ENCODE data around the gene MMAB. TPM values are rescaled to one million over a fixed set of nuclear protein-coding genes. Genes with fewer than 3 reads are reported as not detected.

Gene MMAB
- total and polyA plus RNA-seq, 10 of the 15 experiments (the other 5 are each of a cell fraction or from before 2014, with no cell fraction given), result 10.6 to 65.3 (median 45.2) TPM

DNA sequence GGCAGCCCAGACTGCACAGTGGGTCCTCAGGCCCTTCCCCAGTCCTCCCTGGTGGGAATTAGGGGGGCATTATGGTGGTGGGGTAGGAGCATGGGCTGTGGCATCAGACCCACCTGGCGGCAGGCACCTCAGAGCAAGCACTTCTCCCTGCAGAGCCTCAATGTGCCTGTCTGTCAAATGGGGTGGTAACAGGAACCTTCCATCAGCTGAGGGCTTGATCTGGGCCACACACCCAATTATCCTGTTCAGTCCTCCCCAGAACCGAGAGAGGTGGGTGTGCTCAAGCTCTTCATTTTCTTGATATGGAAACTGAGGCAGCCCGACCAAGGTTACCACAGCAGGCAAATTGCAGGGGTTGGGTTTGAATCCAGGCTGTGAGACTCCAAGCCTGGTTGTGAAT is 38.7 kb upstream of the MMAB start:
- H2AFZ ChIP-seq (ENCODE audit: control insufficient read depth, low read depth, low read length), result no peak overlapping the region
- TF ChIP-seq CHD2 (IDR thresholded peaks at IDR 0.05; ENCODE audit: borderline replicate concordance, low read depth, low read length), result no peak
- no peak for TF ChIP-seq STAT3 (IDR thresholded peaks at IDR 0.05; ENCODE audit: low read depth, low read length)
- TF ChIP-seq CEBPB (IDR thresholded peaks at IDR 0.05; ENCODE audit: borderline replicate concordance in 1 of 2, low read depth in 2 of 2, low read length in 2 of 2), result no peak
- TF ChIP-seq BACH1 (IDR thresholded peaks at IDR 0.05; ENCODE audit: borderline replicate concordance), result no peak
- no peak for TF ChIP-seq BMI1 (IDR thresholded peaks at IDR 0.05; ENCODE audit: borderline replicate concordance)
- no peak for TF ChIP-seq ASH2L (IDR thresholded peaks at IDR 0.05; ENCODE audit: borderline replicate concordance, low read depth)
- no peak for TF ChIP-seq FOXM1 (IDR thresholded peaks at IDR 0.05; ENCODE audit: low read depth, low read length)
- TF ChIP-seq SREBF2 (IDR thresholded peaks at IDR 0.05; ENCODE audit: low read length), result no peak
- TF ChIP-seq NFIC (IDR thresholded peaks at IDR 0.05; ENCODE audit: low read depth, low read length), result no peak
- no peak for TF ChIP-seq NR2F1 (conservative IDR thresholded peaks at IDR 0.05)
- TF ChIP-seq, protein P1, sequence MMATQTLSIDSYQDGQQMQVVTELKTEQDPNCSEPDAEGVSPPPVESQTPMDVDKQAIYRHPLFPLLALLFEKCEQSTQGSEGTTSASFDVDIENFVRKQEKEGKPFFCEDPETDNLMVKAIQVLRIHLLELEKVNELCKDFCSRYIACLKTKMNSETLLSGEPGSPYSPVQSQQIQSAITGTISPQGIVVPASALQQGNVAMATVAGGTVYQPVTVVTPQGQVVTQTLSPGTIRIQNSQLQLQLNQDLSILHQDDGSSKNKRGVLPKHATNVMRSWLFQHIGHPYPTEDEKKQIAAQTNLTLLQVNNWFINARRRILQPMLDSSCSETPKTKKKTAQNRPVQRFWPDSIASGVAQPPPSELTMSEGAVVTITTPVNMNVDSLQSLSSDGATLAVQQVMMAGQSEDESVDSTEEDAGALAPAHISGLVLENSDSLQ (IDR thresholded peaks at IDR 0.05), result no peak
- TF ChIP-seq, protein P2, sequence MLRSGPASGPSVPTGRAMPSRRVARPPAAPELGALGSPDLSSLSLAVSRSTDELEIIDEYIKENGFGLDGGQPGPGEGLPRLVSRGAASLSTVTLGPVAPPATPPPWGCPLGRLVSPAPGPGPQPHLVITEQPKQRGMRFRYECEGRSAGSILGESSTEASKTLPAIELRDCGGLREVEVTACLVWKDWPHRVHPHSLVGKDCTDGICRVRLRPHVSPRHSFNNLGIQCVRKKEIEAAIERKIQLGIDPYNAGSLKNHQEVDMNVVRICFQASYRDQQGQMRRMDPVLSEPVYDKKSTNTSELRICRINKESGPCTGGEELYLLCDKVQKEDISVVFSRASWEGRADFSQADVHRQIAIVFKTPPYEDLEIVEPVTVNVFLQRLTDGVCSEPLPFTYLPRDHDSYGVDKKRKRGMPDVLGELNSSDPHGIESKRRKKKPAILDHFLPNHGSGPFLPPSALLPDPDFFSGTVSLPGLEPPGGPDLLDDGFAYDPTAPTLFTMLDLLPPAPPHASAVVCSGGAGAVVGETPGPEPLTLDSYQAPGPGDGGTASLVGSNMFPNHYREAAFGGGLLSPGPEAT (IDR thresholded peaks at IDR 0.05; ENCODE audit: low read depth), result no peak
- in situ Hi-C loops (cut with MboI) (no loop called here), intact Hi-C loops (cut with micrococcal nuclease; ENCODE audit: unreplicated experiment) (no loop called here)
- FAIRE-seq (no peak), ATAC-seq (no peak), DNase-seq (ENCODE audit: low read depth, low spot score) (no peak)
- no TSS peak for BruUV-seq (replicated peaks)
- no peak overlapping the region for H3K4me2 ChIP-seq (ENCODE audit: control insufficient read depth, insufficient read depth)
- H3K9me3 ChIP-seq (replicated peaks; ENCODE audit: control insufficient read depth, insufficient read depth, low read length), result no peaks in the 10 kb centered on the region
- SMC1A ChIA-PET (ENCODE audit: uncharacterized antibody, unreplicated experiment), result no interaction called here
- no peak overlapping the region for H3K9ac ChIP-seq (ENCODE audit: control insufficient read depth, insufficient read depth, low read length)
- H3K4me1 ChIP-seq (ENCODE audit: control insufficient read depth, insufficient read depth, low read length), result no peaks in the 10 kb centered on the region
- H4K20me1 ChIP-seq (ENCODE audit: control insufficient read depth, insufficient read depth), result peaks cover 3% of the 10 kb centered on the region; the same call in 1 of the 2 replicates
- no peak overlapping the region for H3K27ac ChIP-seq (ENCODE audit: control insufficient read depth, insufficient read depth)
- 7% methylated on average over 3 of the region's 3 CpGs for WGBS (ENCODE audit: insufficient coverage, insufficient replicate concordance, low lambda C conversion rate, missing lambda C conversion rate)
- RAD21 ChIA-PET (ENCODE audit: unreplicated experiment), result no interaction called here
- H3K36me3 ChIP-seq (ENCODE audit: control insufficient read depth in 2 of 2, insufficient read depth in 2 of 2, low read length in 1 of 2), result no peaks in the 10 kb centered on the region
- CTCF ChIA-PET, result interaction anchor here (2.6 kb wide), 1 partner anchor 15 kb away, joined by 13 read pairs; no protein-coding TSS in a partner anchor
- H3K79me2 ChIP-seq (ENCODE audit: control insufficient read depth, insufficient read depth, low read length), result no peaks in the 10 kb centered on the region
- H3K4me3 ChIP-seq, result no peak overlapping the region
- POLR2A ChIA-PET, result no interaction called here
- H3K27me3 ChIP-seq (replicated peaks in 1 of 2; ENCODE audit: control insufficient read depth in 2 of 2, insufficient read depth in 2 of 2, low read length in 1 of 2), result peaks cover 8 to 9% of the 10 kb centered on the region in 2 experiments

Measured in GM12878 (cell line).